Mesenchymal stem cell (in vitro differentiated cells and primary cell): ENCODE results near the gene NTSR1.
A peak's percentile ranks its signal among the peaks of the same experiment; 100 is the strongest.

Source experiments
- DNase-seq: peaks from one replicate; pipeline ENCODE4 v3.0.0-alpha.2; 2013
- H2AFZ ChIP-seq: one replicate; pipeline ENCODE4 v1.6.1; 2013; ENCODE audit warnings: low read depth, mild to moderate bottlenecking, control low read depth, inconsistent platforms, low read length, moderate library complexity
- H2AK5ac ChIP-seq: 2 replicates; pipeline ENCODE4 v1.6.1; 2013; ENCODE audit warnings: low read length, moderate library complexity, mild to moderate bottlenecking, inconsistent platforms; ENCODE audit not compliant: severe bottlenecking
- H2BK120ac ChIP-seq: one replicate; pipeline ENCODE4 v1.6.1; 2013; ENCODE audit warnings: low read depth, mild to moderate bottlenecking, inconsistent platforms, low read length, moderate library complexity
- H2BK12ac ChIP-seq, 2 experiments: one replicate each; pipeline ENCODE4 v1.6.1; 2013; ENCODE audit warnings: inconsistent platforms in 2 of 2, low read length in 2 of 2, mild to moderate bottlenecking in 2 of 2, moderate library complexity in 2 of 2, control low read depth in 1 of 2
- H2BK15ac ChIP-seq: one replicate; pipeline ENCODE4 v1.6.1; 2013; ENCODE audit warnings: mild to moderate bottlenecking, low read depth, inconsistent platforms; ENCODE audit not compliant: poor library complexity, severe bottlenecking
- H2BK5ac ChIP-seq: 2 replicates; pipeline ENCODE4 v1.6.1; 2013; ENCODE audit warnings: low read depth, mild to moderate bottlenecking, low read length, control low read depth, inconsistent platforms; ENCODE audit not compliant: poor library complexity, severe bottlenecking
- H3K14ac ChIP-seq, 2 experiments: one replicate each; pipeline ENCODE4 v1.6.1; 2013; ENCODE audit warnings: inconsistent platforms in 2 of 2, low read length in 2 of 2, control low read depth in 1 of 2, mild to moderate bottlenecking in 1 of 2, moderate library complexity in 1 of 2
- H3K18ac ChIP-seq, 2 experiments: one replicate each; pipeline ENCODE4 v1.6.1; 2013; ENCODE audit warnings: inconsistent platforms in 2 of 2, low read length in 2 of 2, control low read depth in 1 of 2, low read depth in 1 of 2, mild to moderate bottlenecking in 1 of 2
- H3K23ac ChIP-seq, 2 experiments: one replicate each; pipeline ENCODE4 v1.6.1; 2013; ENCODE audit warnings: inconsistent platforms in 2 of 2, low read length in 2 of 2, mild to moderate bottlenecking in 2 of 2, moderate library complexity in 2 of 2, control low read depth in 1 of 2
- H3K27ac ChIP-seq: 2 replicates; pipeline ENCODE4 v1.5.1; 2013; ENCODE audit warnings: mild to moderate bottlenecking, moderate library complexity, low read length, control low read depth, inconsistent platforms; ENCODE audit not compliant: poor library complexity, severe bottlenecking
- H3K27me3 ChIP-seq, 2 experiments: 2 replicates each; pipeline versions ENCODE4 v1.6.1 to v1.7.0; 2013; ENCODE audit warnings: low read length in 2 of 2, mild to moderate bottlenecking in 2 of 2, moderate library complexity in 2 of 2, control low read depth in 1 of 2, inconsistent platforms in 1 of 2; ENCODE audit not compliant: control insufficient read depth in 1 of 2, insufficient read depth in 1 of 2
- H3K36me3 ChIP-seq, 2 experiments: 2 replicates each; pipeline versions ENCODE4 v1.6.1 to v1.7.0; 2013; ENCODE audit warnings: low read length in 2 of 2, control low read depth in 1 of 2, inconsistent platforms in 1 of 2, low read depth in 1 of 2, mild to moderate bottlenecking in 1 of 2; ENCODE audit not compliant: insufficient read depth in 2 of 2, control insufficient read depth in 1 of 2
- H3K4ac ChIP-seq, 2 experiments: one replicate each; pipeline ENCODE4 v1.6.1; 2013; ENCODE audit warnings: inconsistent platforms in 2 of 2, low read length in 2 of 2, mild to moderate bottlenecking in 2 of 2, moderate library complexity in 2 of 2, control low read depth in 1 of 2, low read depth in 1 of 2
- H3K4me1 ChIP-seq: 2 replicates; pipeline ENCODE4 v1.6.1; 2013; ENCODE audit warnings: low read depth, low read length, control low read depth; ENCODE audit not compliant: control insufficient read depth, insufficient read depth
- H3K4me2 ChIP-seq: 2 replicates; pipeline ENCODE4 v1.6.1; 2013; ENCODE audit warnings: low read length, mild to moderate bottlenecking, inconsistent platforms; ENCODE audit not compliant: poor library complexity, severe bottlenecking
- H3K4me3 ChIP-seq, 2 experiments: 2 replicates each; pipeline versions ENCODE4 v1.5.1 to v1.7.0; 2013; ENCODE audit warnings: low read length in 2 of 2, mild to moderate bottlenecking in 2 of 2, control low read depth in 1 of 2, low read depth in 1 of 2; ENCODE audit not compliant: insufficient read depth in 1 of 2
- H3K79me1 ChIP-seq: replicated peaks from 2 replicates; pipeline ENCODE4 v1.6.1; 2013; ENCODE audit warnings: mild to moderate bottlenecking, control low read depth, low read length, inconsistent platforms; ENCODE audit not compliant: poor library complexity, severe bottlenecking
- H3K9ac ChIP-seq: 2 replicates; pipeline ENCODE4 v1.7.0; 2013; ENCODE audit warnings: mild to moderate bottlenecking, low read length, moderate library complexity
- H3K9me3 ChIP-seq: 2 replicates; pipeline ENCODE4 v1.7.0; 2013; ENCODE audit warnings: mild to moderate bottlenecking, low read length; ENCODE audit not compliant: control insufficient read depth
- H4K8ac ChIP-seq: one replicate; pipeline ENCODE4 v1.6.1; 2013; ENCODE audit warnings: inconsistent platforms, mild to moderate bottlenecking, low read length, moderate library complexity
- H4K91ac ChIP-seq: one replicate; pipeline ENCODE4 v1.6.1; 2013; ENCODE audit warnings: mild to moderate bottlenecking, low read length, inconsistent platforms
- WGBS: methylation state at CpG from one replicate; pipeline ENCODE4 v1.1.7; 2013; ENCODE audit warnings: mixed read lengths; 5-methylcytosine and 5-hydroxymethylcytosine counted together

The NTSR1 gene

DNA sequence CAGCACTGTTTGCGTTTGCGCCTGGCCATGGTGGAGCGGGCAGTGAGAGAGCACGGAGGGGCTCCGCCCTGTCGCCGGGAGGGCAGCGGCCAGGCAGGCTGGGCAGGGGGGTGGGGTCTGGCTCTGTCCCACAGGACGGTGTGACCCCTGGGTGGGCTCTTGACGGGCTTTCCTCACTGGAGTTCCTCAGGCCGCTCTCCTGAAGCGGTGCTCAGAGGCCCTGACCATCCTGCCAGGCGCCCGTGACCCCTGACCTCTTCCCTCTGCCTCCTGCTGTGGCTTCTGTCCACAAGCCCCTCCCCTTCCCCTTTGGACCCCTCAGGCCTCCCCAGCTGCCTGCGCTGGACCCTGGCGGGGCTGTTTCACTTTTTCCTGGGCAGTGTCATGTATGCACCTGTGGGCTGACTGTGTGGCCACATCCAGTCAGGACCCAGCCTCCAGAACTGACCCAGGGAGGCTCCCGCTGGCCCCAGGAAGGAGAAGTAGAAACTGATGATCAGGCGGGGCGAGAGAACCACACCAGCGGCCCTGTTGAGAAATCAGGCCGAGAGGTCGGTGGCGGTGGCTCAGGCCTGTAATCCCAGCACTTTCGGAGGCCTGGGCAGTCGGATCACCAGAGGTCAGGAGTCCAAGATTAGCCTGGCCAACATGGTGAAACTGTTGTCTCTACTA is 97.2 kb downstream of the NTSR1 start:
- 25% methylated on average over 25 of the region's 25 CpGs for WGBS
- peaks cover 29% of the 10 kb centered on the region for H3K79me1 ChIP-seq
- H3K27me3 ChIP-seq, result no peaks in the 10 kb centered on the region
- peak overlapping the region; percentile 86 to 99 for H3K4me3 ChIP-seq
- peak overlapping the region; percentile 92 for H3K4me2 ChIP-seq
- peak overlapping the region; percentile 67 to 75 for H3K4ac ChIP-seq
- H4K8ac ChIP-seq, result peak overlapping the region; percentile 42
- H3K36me3 ChIP-seq, result peaks cover 45 to 53% of the 10 kb centered on the region in 2 experiments
- peak overlapping the region; percentile 30 for H2AFZ ChIP-seq
- peak overlapping the region in 1 of 2 experiments; percentile 83 for H3K23ac ChIP-seq
- peak; percentile 46 for DNase-seq
- H2AK5ac ChIP-seq, result no peak overlapping the region
- peak overlapping the region; percentile 11 for H4K91ac ChIP-seq
- H3K4me1 ChIP-seq, result peaks cover 17% of the 10 kb centered on the region
- peak overlapping the region; percentile 46 for H2BK15ac ChIP-seq
- peak overlapping the region in 1 of 2 experiments; percentile 86 for H3K14ac ChIP-seq
- no peak overlapping the region for H2BK5ac ChIP-seq
- H3K9ac ChIP-seq, result peak overlapping the region; percentile 86
- no peak overlapping the region for H3K27ac ChIP-seq
- H2BK120ac ChIP-seq, result peak overlapping the region; percentile 30
- no peaks in the 10 kb centered on the region for H3K9me3 ChIP-seq
- peak overlapping the region in 1 of 2 experiments; percentile 34 for H2BK12ac ChIP-seq
- H3K18ac ChIP-seq, result peak overlapping the region; percentile 80 to 93

DNA sequence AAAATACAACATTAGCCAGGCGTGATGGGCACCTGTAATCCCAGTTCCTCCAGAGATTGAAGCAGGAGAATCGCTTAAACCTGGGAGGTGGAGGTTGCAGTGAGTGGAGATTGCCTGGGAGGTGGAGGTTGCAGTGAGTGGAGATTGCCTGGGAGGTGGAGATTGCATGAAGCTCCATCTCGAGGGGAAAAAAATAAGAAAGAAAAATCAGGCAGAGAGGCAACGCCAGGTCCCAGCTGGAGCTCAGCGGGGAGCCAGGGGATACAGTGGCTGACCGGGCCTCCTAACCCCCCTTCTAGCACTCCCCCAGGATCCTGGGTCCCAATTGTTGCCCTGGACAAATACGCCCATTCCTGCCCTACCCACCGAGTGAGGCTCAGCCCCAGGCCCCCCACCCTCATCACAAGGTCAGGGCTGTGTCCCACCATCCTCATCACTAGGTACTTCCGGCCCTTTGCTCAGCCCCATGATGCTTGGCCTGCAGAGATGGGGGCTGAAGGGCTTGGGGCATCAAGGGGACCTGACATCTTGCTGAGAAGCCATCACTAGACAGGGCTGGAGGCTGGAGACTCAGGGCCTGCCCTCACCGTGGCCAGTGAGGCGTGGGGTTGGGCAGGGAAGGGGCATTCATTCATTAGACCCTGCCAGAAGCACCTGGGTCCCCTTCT is 97.9 kb downstream of the NTSR1 start:
- peak overlapping the region in 1 of 2 experiments; percentile 89 for H3K23ac ChIP-seq
- peaks cover 44 to 53% of the 10 kb centered on the region in 2 experiments for H3K36me3 ChIP-seq
- 83% methylated on average over 10 of the region's 11 CpGs for WGBS
- DNase-seq, result no peak
- no peaks in the 10 kb centered on the region for H3K27me3 ChIP-seq
- peak overlapping the region in 1 of 2 experiments; percentile 86 for H3K4me3 ChIP-seq
- H3K14ac ChIP-seq, result peak overlapping the region in 1 of 2 experiments; percentile 6
- no peak overlapping the region for H3K18ac ChIP-seq
- H3K4me1 ChIP-seq, result peaks cover 17% of the 10 kb centered on the region
- H3K9me3 ChIP-seq, result no peaks in the 10 kb centered on the region
- no peak overlapping the region for H2BK12ac ChIP-seq
- no peak overlapping the region for H2BK15ac ChIP-seq
- H3K9ac ChIP-seq, result peak overlapping the region; percentile 86
- no peak overlapping the region for H3K27ac ChIP-seq
- no peak overlapping the region for H3K4ac ChIP-seq
- H3K79me1 ChIP-seq, result peaks cover 29% of the 10 kb centered on the region
- H2AFZ ChIP-seq, result no peak overlapping the region
- H4K91ac ChIP-seq, result peak overlapping the region; percentile 57
- no peak overlapping the region for H2BK120ac ChIP-seq
- no peak overlapping the region for H2BK5ac ChIP-seq
- H4K8ac ChIP-seq, result peak overlapping the region; percentile 58
- peak overlapping the region; percentile 92 for H3K4me2 ChIP-seq
- no peak overlapping the region for H2AK5ac ChIP-seq

DNA sequence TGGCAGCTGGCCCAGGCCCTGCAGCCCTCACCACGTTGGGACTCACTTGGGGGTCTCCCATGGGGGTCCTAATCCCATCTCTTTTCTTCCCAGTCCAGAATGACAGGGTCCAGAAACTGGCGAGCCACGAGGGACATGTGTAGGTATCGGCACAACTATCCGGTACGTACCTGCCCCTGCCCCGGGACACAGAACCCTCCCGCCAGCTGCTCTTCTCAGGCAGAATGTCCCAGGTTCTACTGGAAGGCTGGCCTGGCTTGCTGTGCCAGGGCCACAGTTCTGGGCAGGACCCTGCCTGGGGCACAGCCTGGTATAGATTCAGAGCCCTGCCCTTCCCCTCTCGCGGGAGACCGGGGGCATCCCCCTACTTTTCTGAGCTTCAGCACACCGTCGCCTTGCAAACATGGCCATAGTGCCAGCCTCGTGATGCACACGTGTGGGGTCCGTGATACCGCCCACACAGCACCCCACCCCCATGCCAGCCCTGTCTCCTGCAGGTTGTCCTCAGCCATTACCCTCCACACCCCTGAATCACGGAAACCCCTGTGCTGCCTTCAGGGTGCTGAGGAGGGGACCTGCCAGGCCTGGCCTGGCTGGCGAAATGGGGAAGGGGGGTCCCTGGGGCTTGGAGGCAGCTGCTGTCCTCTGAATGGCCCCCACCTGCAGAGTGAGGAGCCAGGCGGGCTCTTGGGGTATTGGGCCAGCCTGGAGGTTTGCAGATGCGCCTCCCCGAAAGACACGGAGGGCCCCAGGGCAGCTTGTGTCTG is 99.0 kb downstream of the NTSR1 start:
- peaks cover 29% of the 10 kb centered on the region for H3K79me1 ChIP-seq
- no peak overlapping the region for H4K91ac ChIP-seq
- peaks cover 49 to 58% of the 10 kb centered on the region in 2 experiments for H3K36me3 ChIP-seq
- no peak overlapping the region for H2AK5ac ChIP-seq
- no peak overlapping the region for H3K27ac ChIP-seq
- DNase-seq, result no peak
- H3K4me3 ChIP-seq, result no peak overlapping the region
- 94% methylated on average over 23 of the region's 23 CpGs for WGBS
- H3K4ac ChIP-seq, result no peak overlapping the region
- no peaks in the 10 kb centered on the region for H3K9me3 ChIP-seq
- no peak overlapping the region for H2BK120ac ChIP-seq
- H3K4me2 ChIP-seq, result no peak overlapping the region
- H3K23ac ChIP-seq, result no peak overlapping the region
- H3K4me1 ChIP-seq, result peaks cover 17% of the 10 kb centered on the region
- H2BK12ac ChIP-seq, result no peak overlapping the region
- H3K9ac ChIP-seq, result peak overlapping the region; percentile 86
- no peaks in the 10 kb centered on the region for H3K27me3 ChIP-seq
- H4K8ac ChIP-seq, result no peak overlapping the region
- no peak overlapping the region for H2BK15ac ChIP-seq
- H2BK5ac ChIP-seq, result no peak overlapping the region
- no peak overlapping the region for H3K14ac ChIP-seq
- no peak overlapping the region for H3K18ac ChIP-seq
- H2AFZ ChIP-seq, result no peak overlapping the region
